NB4 (cell line): ENCODE data around the gene VIPR2.

Source experiments
- MAX ChIP-seq: IDR thresholded peaks from 2 replicates; pipeline ENCODE4 v1.6.1; 2011; ENCODE audit warnings: low read depth, low read length
- MYC ChIP-seq: IDR thresholded peaks from 2 replicates; pipeline ENCODE4 v1.6.1; 2011; ENCODE audit warnings: low read depth, low read length
- POLR2A ChIP-seq: IDR thresholded peaks from 2 replicates; pipeline ENCODE4 v1.6.1; 2011; ENCODE audit warnings: mild to moderate bottlenecking; ENCODE audit not compliant: insufficient read length; ENCODE audit errors: extremely low read depth
- TF ChIP-seq, protein P1 (sequence below): IDR thresholded peaks from one replicate; pipeline ENCODE4 v1.5.1; 2012; ENCODE audit warnings: low read depth, low read length

- TF ChIP-seq POLR2A (no peak), MYC (no peak), MAX (no peak)
- TF ChIP-seq, protein P1, sequence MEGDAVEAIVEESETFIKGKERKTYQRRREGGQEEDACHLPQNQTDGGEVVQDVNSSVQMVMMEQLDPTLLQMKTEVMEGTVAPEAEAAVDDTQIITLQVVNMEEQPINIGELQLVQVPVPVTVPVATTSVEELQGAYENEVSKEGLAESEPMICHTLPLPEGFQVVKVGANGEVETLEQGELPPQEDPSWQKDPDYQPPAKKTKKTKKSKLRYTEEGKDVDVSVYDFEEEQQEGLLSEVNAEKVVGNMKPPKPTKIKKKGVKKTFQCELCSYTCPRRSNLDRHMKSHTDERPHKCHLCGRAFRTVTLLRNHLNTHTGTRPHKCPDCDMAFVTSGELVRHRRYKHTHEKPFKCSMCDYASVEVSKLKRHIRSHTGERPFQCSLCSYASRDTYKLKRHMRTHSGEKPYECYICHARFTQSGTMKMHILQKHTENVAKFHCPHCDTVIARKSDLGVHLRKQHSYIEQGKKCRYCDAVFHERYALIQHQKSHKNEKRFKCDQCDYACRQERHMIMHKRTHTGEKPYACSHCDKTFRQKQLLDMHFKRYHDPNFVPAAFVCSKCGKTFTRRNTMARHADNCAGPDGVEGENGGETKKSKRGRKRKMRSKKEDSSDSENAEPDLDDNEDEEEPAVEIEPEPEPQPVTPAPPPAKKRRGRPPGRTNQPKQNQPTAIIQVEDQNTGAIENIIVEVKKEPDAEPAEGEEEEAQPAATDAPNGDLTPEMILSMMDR: no peak
Observed at GRCh38 chr7:159013825-159014289, 130.8 kb downstream of the VIPR2 start.
